Stomach smooth muscle (tissue), 2 donors: ENCODE results near the gene EFHC2.
"Not testable (repeated sequence)": the region's sequence is repeated elsewhere in the genome, so short reads cannot be mapped to it uniquely, and the experiment has no call there.

Source experiments
- H3K27ac ChIP-seq: one replicate; pipeline ENCODE4 v1.7.0; 2013; ENCODE audit warnings: mild to moderate bottlenecking, low read length, inconsistent platforms
- H3K27me3 ChIP-seq, 2 donors: one replicate each; pipeline ENCODE4 v1.7.0; 2013; ENCODE audit warnings: low read length in 2 of 2; ENCODE audit not compliant: insufficient read depth in 2 of 2, control insufficient read depth in 1 of 2
- H3K36me3 ChIP-seq, 2 donors: one replicate each; pipeline ENCODE4 v1.7.0; 2013; ENCODE audit warnings: low read length in 2 of 2; ENCODE audit not compliant: control insufficient read depth in 2 of 2, insufficient read depth in 2 of 2
- H3K4me1 ChIP-seq: one replicate; pipeline ENCODE4 v1.7.0; 2013; ENCODE audit warnings: low read length; ENCODE audit not compliant: control insufficient read depth, insufficient read depth
- H3K4me3 ChIP-seq, 2 donors: one replicate each; pipeline ENCODE4 v1.7.0; 2013; ENCODE audit warnings: low read length in 2 of 2
- H3K9ac ChIP-seq, 2 donors: one replicate each; pipeline ENCODE4 v1.7.0; 2013; ENCODE audit warnings: low read length in 2 of 2, mild to moderate bottlenecking in 1 of 2
- H3K9me3 ChIP-seq, 2 donors: one replicate each; pipeline ENCODE4 v1.7.0; 2013; ENCODE audit warnings: low read length in 2 of 2; ENCODE audit not compliant: control insufficient read depth in 2 of 2
- donor health status: healthy.
- donor health status: Pancreatic carcinoma.

Gene EFHC2

GRCh38 chrX:44261286-44261685 lies 82.2 kb downstream of the EFHC2 start:
- H3K27ac ChIP-seq, result no peak overlapping the region
- no peaks in the 10 kb centered on the region for H3K27me3 ChIP-seq
- no peaks in the 10 kb centered on the region for H3K9me3 ChIP-seq
- no peaks in the 10 kb centered on the region for H3K36me3 ChIP-seq
- H3K4me3 ChIP-seq, result no peak overlapping the region
- H3K9ac ChIP-seq, result no peak overlapping the region
- no peaks in the 10 kb centered on the region for H3K4me1 ChIP-seq

- no peaks in the 10 kb centered on the region for H3K9me3 ChIP-seq
- no peak overlapping the region for H3K27ac ChIP-seq
- H3K4me1 ChIP-seq, result no peaks in the 10 kb centered on the region
- no peak overlapping the region for H3K4me3 ChIP-seq
- no peak overlapping the region for H3K9ac ChIP-seq
- no peaks in the 10 kb centered on the region for H3K27me3 ChIP-seq
- H3K36me3 ChIP-seq, result no peaks in the 10 kb centered on the region
Measured at GRCh38 chrX:44260609-44261008, 82.9 kb downstream of the EFHC2 start.

- not testable (repeated sequence) for H3K27ac ChIP-seq, H3K36me3 ChIP-seq, H3K27me3 ChIP-seq, H3K4me3 ChIP-seq, H3K4me1 ChIP-seq, H3K9ac ChIP-seq, H3K9me3 ChIP-seq
Measured at GRCh38 chrX:44255742-44256141, 87.7 kb downstream of the EFHC2 start.

- H3K27ac ChIP-seq, result no peak overlapping the region
- no peak overlapping the region for H3K9ac ChIP-seq
- no peaks in the 10 kb centered on the region for H3K9me3 ChIP-seq
- H3K36me3 ChIP-seq, result no peaks in the 10 kb centered on the region
- peaks cover 3% of the 10 kb centered on the region for H3K4me1 ChIP-seq
- peak overlapping the region in 1 of 2 donors; percentile 64 for H3K4me3 ChIP-seq
- H3K27me3 ChIP-seq, result no peaks in the 10 kb centered on the region
Measured at GRCh38 chrX:44253575-44253942, 89.9 kb downstream of the EFHC2 start.

- H3K9ac ChIP-seq, H3K27me3 ChIP-seq, H3K27ac ChIP-seq: not testable (repeated sequence)
Measured at GRCh38 chrX:44252688-44253574, 90.5 kb downstream of the EFHC2 start.

GRCh38 chrX:44247468-44247867 lies 96.0 kb downstream of the EFHC2 start:
- Histone ChIP-seq H3K27ac (no peak overlapping the region), H3K36me3 (no peaks in the 10 kb centered on the region), H3K27me3 (peaks cover 0 to 6% of the 10 kb centered on the region in 2 donors), H3K4me3 (no peak overlapping the region), H3K9me3 (no peaks in the 10 kb centered on the region), H3K4me1 (no peaks in the 10 kb centered on the region), H3K9ac (no peak overlapping the region)

More at GRCh38 chrX:44252688-44253574, 90.5 kb downstream of the EFHC2 start:
- peak overlapping the region in 1 of 2 donors; percentile 64 for H3K4me3 ChIP-seq
- not testable (repeated sequence) for H3K9me3 ChIP-seq, H3K36me3 ChIP-seq, H3K4me1 ChIP-seq

GRCh38 chrX:44246826-44247225 lies 96.6 kb downstream of the EFHC2 start:
- Histone ChIP-seq H3K4me3 (no peak overlapping the region), H3K9me3 (no peaks in the 10 kb centered on the region), H3K36me3 (no peaks in the 10 kb centered on the region), H3K27ac (no peak overlapping the region), H3K27me3 (peaks cover 0 to 6% of the 10 kb centered on the region in 2 donors), H3K9ac (no peak overlapping the region), H3K4me1 (no peaks in the 10 kb centered on the region)

GRCh38 chrX:44245733-44246132 lies 97.7 kb downstream of the EFHC2 start:
- Histone ChIP-seq H3K36me3 (no peaks in the 10 kb centered on the region), H3K9me3 (no peaks in the 10 kb centered on the region), H3K4me1 (no peaks in the 10 kb centered on the region), H3K27me3 (peaks cover 0 to 6% of the 10 kb centered on the region in 2 donors), H3K27ac (no peak overlapping the region), H3K9ac (no peak overlapping the region), H3K4me3 (no peak overlapping the region)

GRCh38 chrX:44244008-44244407 lies 99.5 kb downstream of the EFHC2 start:
- Histone ChIP-seq H3K27me3 (peaks cover 0 to 10% of the 10 kb centered on the region in 2 donors), H3K36me3 (no peaks in the 10 kb centered on the region), H3K4me3 (no peak overlapping the region), H3K27ac (no peak overlapping the region), H3K4me1 (no peaks in the 10 kb centered on the region), H3K9ac (no peak overlapping the region), H3K9me3 (no peaks in the 10 kb centered on the region)

- Histone ChIP-seq H3K36me3 (no peaks in the 10 kb centered on the region), H3K4me1 (no peaks in the 10 kb centered on the region), H3K4me3 (no peak overlapping the region), H3K27me3 (peaks cover 0 to 4% of the 10 kb centered on the region in 2 donors), H3K9me3 (no peaks in the 10 kb centered on the region), H3K9ac (no peak overlapping the region), H3K27ac (no peak overlapping the region)
Measured at GRCh38 chrX:44241546-44241945, 101.9 kb downstream of the EFHC2 start.

GRCh38 chrX:44240036-44240435 lies 103.4 kb downstream of the EFHC2 start:
- H3K36me3 ChIP-seq, result no peaks in the 10 kb centered on the region
- H3K4me3 ChIP-seq, result no peak overlapping the region
- no peak overlapping the region for H3K27ac ChIP-seq
- H3K9ac ChIP-seq, result no peak overlapping the region
- H3K9me3 ChIP-seq, result no peaks in the 10 kb centered on the region
- H3K4me1 ChIP-seq, result no peaks in the 10 kb centered on the region
- peaks cover 0 to 6% of the 10 kb centered on the region in 2 donors for H3K27me3 ChIP-seq
